GM19193 (cell line): ENCODE measurements around the gene TXNDC9.

Experiments used
- POLR2A ChIP-seq: IDR thresholded peaks from 4 replicates; pipeline ENCODE4 v1.6.1; 2011; ENCODE audit not compliant: insufficient read depth, insufficient read length; ENCODE audit errors: extremely low read depth

Gene TXNDC9

GRCh38 chr2:99335911-99336803 lies at the start of gene TXNDC9:
TXNDC9 (minus strand) TSS chr2:99336333; CDS start chr2:99333210, 3,123 bp downstream.
- TF ChIP-seq POLR2A, result peak; percentile 98

GRCh38 chr2:99382143-99382542 lies 46.0 kb upstream of the TXNDC9 start:
- no peak for TF ChIP-seq POLR2A

- TF ChIP-seq POLR2A, result no peak
Observed at GRCh38 chr2:99380376-99381010, 44.4 kb upstream of the TXNDC9 start.

- TF ChIP-seq POLR2A, result no peak
Observed at GRCh38 chr2:99377879-99378278, 41.7 kb upstream of the TXNDC9 start.

GRCh38 chr2:99376254-99376864 lies 40.2 kb upstream of the TXNDC9 start:
- TF ChIP-seq POLR2A, result no peak

GRCh38 chr2:99374747-99375146 lies 38.6 kb upstream of the TXNDC9 start:
- TF ChIP-seq POLR2A, result no peak

GRCh38 chr2:99373144-99373543 lies 37.0 kb upstream of the TXNDC9 start:
- TF ChIP-seq POLR2A, result no peak

GRCh38 chr2:99365661-99366060 lies 29.5 kb upstream of the TXNDC9 start:
- TF ChIP-seq POLR2A, result no peak

GRCh38 chr2:99356853-99357252 lies 20.7 kb upstream of the TXNDC9 start:
- no peak for TF ChIP-seq POLR2A

GRCh38 chr2:99354070-99354469 lies 17.9 kb upstream of the TXNDC9 start:
- TF ChIP-seq POLR2A, result no peak

GRCh38 chr2:99350194-99350593 lies 14.1 kb upstream of the TXNDC9 start:
- no peak for TF ChIP-seq POLR2A

GRCh38 chr2:99348173-99348572 lies 12.0 kb upstream of the TXNDC9 start:
- no peak for TF ChIP-seq POLR2A

GRCh38 chr2:99346218-99346617 lies 10.1 kb upstream of the TXNDC9 start:
- TF ChIP-seq POLR2A, result no peak

GRCh38 chr2:99342536-99342935 lies 6.4 kb upstream of the TXNDC9 start:
- TF ChIP-seq POLR2A, result no peak

GRCh38 chr2:99340669-99341236 lies 4.6 kb upstream of the TXNDC9 start:
- TF ChIP-seq POLR2A, result no peak
